WTC11 (cell line): ENCODE data around the gene SELENON. TPM values are rescaled to one million over a fixed set of nuclear protein-coding genes. Genes with fewer than 3 reads are reported as not detected.

Experiments used
- ATAC-seq: fragments of 200-7000 bp; cut with Tn5 transposase; 2 replicates; pipeline ENCODE4 v1.10.0; 2021; ENCODE audit warnings: mild to moderate bottlenecking, moderate library complexity
- CTCF ChIA-PET: fragments of 300-600 bp; sonication (Branson Sonifier 250); formaldehyde crosslinking; loops from one replicate; lab custom pipeline; 2021; ENCODE audit warnings: antibody characterized with exemption; lab: Charles Lee
- POLR2A ChIA-PET: fragments of 350-600 bp; sonication (Branson Sonifier 250); formaldehyde crosslinking; loops from one replicate; lab custom pipeline; 2021; ENCODE audit warnings: antibody characterized with exemption; lab: Charles Lee
- DNase-seq: peaks from one replicate; pipeline ENCODE4 v3.0.0; 2021; ENCODE audit warnings: low spot score
- H3K27ac Mint-ChIP-seq: 2 replicates; pipeline ENCODE4 v1.8.0; 2021; ENCODE audit warnings: mixed read lengths
- H3K27me3 Mint-ChIP-seq: 2 replicates; pipeline ENCODE4 v1.8.0; 2021; ENCODE audit warnings: low read depth, mild to moderate bottlenecking, moderate library complexity, mixed read lengths
- H3K36me3 Mint-ChIP-seq: 2 replicates; pipeline ENCODE4 v1.8.0; 2021; ENCODE audit warnings: mixed read lengths
- H3K4me1 Mint-ChIP-seq: 2 replicates; pipeline ENCODE4 v1.8.0; 2022; ENCODE audit warnings: mixed read lengths
- H3K4me3 Mint-ChIP-seq: 2 replicates; pipeline ENCODE4 v1.8.0; 2021; ENCODE audit warnings: mild to moderate bottlenecking, moderate library complexity, mixed read lengths
- H3K9me3 Mint-ChIP-seq: 2 replicates; pipeline ENCODE4 v1.8.0; 2021; ENCODE audit warnings: mixed read lengths
- CDX4 ChIP-seq: fragments of 250-450 bp; sonication (Bioruptor Pico); IDR thresholded peaks from 2 replicates; pipeline ENCODE4 v1.9.0; 2021; ENCODE audit warnings: moderate library complexity, mild to moderate bottlenecking, inconsistent platforms, borderline replicate concordance
- CTCF ChIP-seq: fragments of 200-600 bp; IDR thresholded peaks from 2 replicates; pipeline ENCODE4 v1.8.0; 2022; ENCODE audit warnings: antibody characterized with exemption
- JAZF1 ChIP-seq: fragments of 250-450 bp; sonication (Bioruptor Pico); IDR thresholded peaks from 2 replicates; pipeline ENCODE4 v1.9.0; 2021; ENCODE audit warnings: moderate library complexity, mild to moderate bottlenecking, inconsistent platforms
- MAX ChIP-seq: sonication (generic); formaldehyde crosslinking; IDR thresholded peaks from 2 replicates; pipeline ENCODE4 v1.8.0; 2022; ENCODE audit warnings: mild to moderate bottlenecking, missing genetic modification reagents
- PREB ChIP-seq: sonication (generic); formaldehyde crosslinking; IDR thresholded peaks from 2 replicates; pipeline ENCODE4 v1.8.1; 2022; ENCODE audit warnings: mild to moderate bottlenecking, missing genetic modification reagents, moderate library complexity, borderline replicate concordance
- USF1 ChIP-seq: sonication (generic); formaldehyde crosslinking; IDR thresholded peaks from 2 replicates; pipeline ENCODE4 v1.8.0; 2022; ENCODE audit warnings: mild to moderate bottlenecking, missing genetic modification reagents
- USF2 ChIP-seq: sonication (generic); formaldehyde crosslinking; IDR thresholded peaks from 2 replicates; pipeline ENCODE4 v1.8.1; 2023; ENCODE audit warnings: mild to moderate bottlenecking, missing genetic modification reagents, moderate library complexity
- ZNF121 ChIP-seq: sonication (generic); formaldehyde crosslinking; IDR thresholded peaks from 2 replicates; pipeline ENCODE4 v1.8.0; 2023; ENCODE audit warnings: missing genetic modification reagents
- ZNF232 ChIP-seq: sonication (generic); formaldehyde crosslinking; IDR thresholded peaks from 2 replicates; pipeline ENCODE4 v1.8.0; 2022; ENCODE audit warnings: mild to moderate bottlenecking, missing genetic modification reagents
- total RNA-seq: library from RNA; stranded (reverse); gene quantifications from 3 replicates; pipeline ENCODE4 v1.2.3, GENCODE V29; 2021

The SELENON gene
- total RNA-seq, 1 experiment from 2014 or later, result 80.2 TPM

- Mint-ChIP-seq H3K4me1 (peaks cover 30% of the 10 kb centered on the region), H3K27ac (peak overlapping the region; percentile 29; the same call in 1 of the 2 replicates)
- ATAC-seq, result peak; percentile 4; the same call in 1 of the 2 replicates
- peak; percentile 62; the same call in 1 of the 2 replicates for TF ChIP-seq USF1
- peak; percentile 55; the same call in 1 of the 2 replicates for TF ChIP-seq MAX
- TF ChIP-seq ZNF232 (CRISPR knock-in tag), result no peak
- peak; percentile 53 for TF ChIP-seq USF2 (CRISPR knock-in tag)
- no peak for TF ChIP-seq PREB (CRISPR knock-in tag)
- TF ChIP-seq, all 79 proteins: peak for 3
- ChIA-PET CTCF (interaction anchor here (0.7 to 6.2 kb wide), 13 partner anchors 11 to 253 kb away, joined by 3 to 80 read pairs (median 5); partner anchors contain the start of gene LDLRAP1), POLR2A (no interaction called here)
- no peak for DNase-seq
- no peaks in the 10 kb centered on the region for H3K36me3 Mint-ChIP-seq
- H3K4me3 Mint-ChIP-seq, result no peak overlapping the region
- H3K9me3 Mint-ChIP-seq, result no peaks in the 10 kb centered on the region
- peaks cover 4% of the 10 kb centered on the region for H3K27me3 Mint-ChIP-seq
Observed at GRCh38 chr1:25795946-25796810, 3.8 kb upstream of the SELENON start.

GRCh38 chr1:25796811-25797458, 3.1 kb upstream of the SELENON start:
- H3K4me3 Mint-ChIP-seq, result no peak overlapping the region; the same call in 1 of the 2 replicates
- H3K27ac Mint-ChIP-seq, result peak overlapping the region; percentile 29; the same call in 1 of the 2 replicates
- no peaks in the 10 kb centered on the region for H3K9me3 Mint-ChIP-seq
- peaks cover 4% of the 10 kb centered on the region for H3K27me3 Mint-ChIP-seq
- H3K36me3 Mint-ChIP-seq, result no peaks in the 10 kb centered on the region
- ATAC-seq, result peak; percentile 27
- peaks cover 30% of the 10 kb centered on the region for H3K4me1 Mint-ChIP-seq
- CTCF ChIA-PET, result interaction anchor here (0.6 to 6.2 kb wide), 20 partner anchors 8 to 225 kb away, joined by 3 to 80 read pairs (median 9); partner anchors contain the start of gene MAN1C1
- TF ChIP-seq CTCF (peak; percentile 77), JAZF1 (CRISPR knock-in tag) (no peak)
- POLR2A ChIA-PET, result no interaction called here
- peak; percentile 95 for DNase-seq

- H3K9me3 Mint-ChIP-seq, result no peaks in the 10 kb centered on the region
- 0 out of 2 replicates have a peak, but pooled peaks have one; percentile 71 for TF ChIP-seq ZNF121
- TF ChIP-seq CDX4 (CRISPR knock-in tag), result no peak
- ChIA-PET POLR2A (interaction anchor here (0.7 to 1.0 kb wide), 2 partner anchors 18 to 186 kb away, joined by 3 to 4 read pairs; no protein-coding TSS in a partner anchor), CTCF (interaction anchor here (0.5 to 6.2 kb wide), 41 partner anchors 9 to 292 kb away, joined by 3 to 80 read pairs (median 5); partner anchors contain the start of gene MAN1C1)
- no peaks in the 10 kb centered on the region; the same call in 1 of the 2 replicates for H3K36me3 Mint-ChIP-seq
- peak; percentile 57 for ATAC-seq
- H3K4me1 Mint-ChIP-seq, result peaks cover 33% of the 10 kb centered on the region
- no peak overlapping the region for H3K4me3 Mint-ChIP-seq
- H3K27me3 Mint-ChIP-seq, result peaks cover 4% of the 10 kb centered on the region
- H3K27ac Mint-ChIP-seq, result no peak overlapping the region
- DNase-seq, result peak; percentile 81
Observed at GRCh38 chr1:25797939-25798338, 2.1 kb upstream of the SELENON start.
